GM11168 (cell line): ENCODE data around the gene ZNF444.
"Not testable (repeated sequence)": the region's sequence is repeated elsewhere in the genome, so short reads cannot be mapped to it uniquely, and the experiment has no call there.

Experiments used
- in situ Hi-C: fragments of 300-500 bp; cut with MboI; formaldehyde crosslinking; loops from one replicate; pipeline ENCODE4 v1.12.0; 2022; ENCODE audit warnings: low sequenced_read_pairs; ENCODE audit not compliant: unreplicated experiment

Gene ZNF444

DNA sequence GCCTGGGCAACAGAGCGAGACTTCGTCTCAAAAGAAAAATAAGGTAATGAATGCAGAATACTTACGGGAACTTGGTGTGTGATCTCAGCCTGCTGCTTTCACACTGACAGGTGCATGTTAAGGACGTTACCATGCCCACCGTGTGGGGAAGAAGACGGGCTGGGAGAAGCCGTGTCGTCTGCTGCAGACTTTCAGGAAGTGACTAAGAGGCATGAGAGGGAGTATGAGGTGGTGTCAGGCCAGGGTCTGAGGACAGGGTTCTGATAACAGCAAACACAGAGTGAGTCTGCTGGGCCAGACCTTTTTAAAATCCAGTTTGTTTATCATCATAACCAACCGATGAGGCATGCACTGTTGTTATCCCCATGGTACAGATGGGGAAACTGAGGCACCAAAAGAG is 21.2 kb downstream of the ZNF444 start:
- in situ Hi-C loops, result no loop called here

DNA sequence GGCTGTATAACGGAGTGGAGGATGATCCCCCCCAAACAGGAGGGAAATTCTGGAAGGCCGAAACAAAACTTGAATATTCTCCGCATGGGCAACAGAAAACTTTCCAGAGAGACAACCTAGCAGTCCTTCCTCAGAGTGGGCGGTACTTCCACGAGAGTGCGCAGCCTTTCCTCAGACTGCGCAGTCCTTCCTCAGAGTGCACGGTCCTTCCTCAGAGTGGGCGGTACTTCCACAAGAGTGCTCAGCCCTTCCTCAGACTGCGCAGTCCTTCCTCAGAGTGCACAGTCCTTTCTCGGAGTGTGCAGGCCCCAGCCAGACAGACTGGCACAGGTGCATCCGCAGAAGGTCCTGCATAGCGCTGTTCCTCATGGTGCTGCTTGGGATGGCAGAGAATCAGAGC is 22.0 kb downstream of the ZNF444 start:
- in situ Hi-C loops, result no loop called here

- in situ Hi-C loops, result no loop called here
Measured at GRCh38 chr19:56167064-56167578, 26.0 kb downstream of the ZNF444 start.

- in situ Hi-C loops, result loop anchor here (5.0 kb wide), 1 partner anchor 98 kb away; no protein-coding TSS in a partner anchor
Measured at GRCh38 chr19:56170261-56170660, 29.2 kb downstream of the ZNF444 start.

DNA sequence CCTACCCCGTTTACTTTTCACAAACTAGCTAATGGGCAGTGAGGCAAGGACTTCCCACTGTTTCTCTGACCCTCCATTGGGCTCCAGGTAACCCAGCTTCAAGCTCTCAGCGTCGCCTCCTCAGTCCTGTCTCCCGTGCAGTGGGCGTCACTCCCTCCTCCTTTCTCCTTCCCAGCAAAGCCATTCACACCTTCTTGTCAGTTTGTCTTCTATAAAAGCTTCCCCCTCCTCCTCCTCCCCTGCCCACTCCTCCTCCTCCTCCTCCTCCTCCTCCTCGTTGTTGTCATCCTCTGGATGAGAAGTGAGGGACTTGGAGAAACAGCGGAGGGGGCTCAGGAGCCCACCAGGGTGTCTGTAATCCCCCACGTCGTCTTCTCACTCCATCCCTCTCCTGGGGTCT is 33.0 kb downstream of the ZNF444 start:
- in situ Hi-C loops, result loop anchor here (5.0 kb wide), 1 partner anchor 102 kb away; no protein-coding TSS in a partner anchor

DNA sequence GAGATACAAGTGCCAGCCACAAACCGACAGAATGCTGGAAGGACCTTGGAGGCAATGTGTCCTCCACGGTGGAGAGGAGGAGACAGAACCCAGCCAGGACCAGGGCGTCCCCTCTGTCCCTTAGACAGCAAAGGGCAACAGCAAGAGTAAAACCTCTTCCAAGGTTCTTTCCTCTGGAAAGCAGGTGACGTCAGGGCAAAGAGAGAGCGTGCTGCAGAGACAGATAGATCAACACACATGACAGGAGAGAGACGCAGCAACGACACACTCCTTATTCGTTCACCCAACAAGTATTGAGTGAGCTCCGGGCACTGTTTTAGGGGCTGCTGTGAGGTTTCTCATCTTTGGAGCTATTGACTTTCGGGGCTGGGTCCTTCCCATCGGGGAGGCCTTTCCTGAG is 33.5 kb downstream of the ZNF444 start:
- in situ Hi-C loops, result loop anchor here (5.0 kb wide), 1 partner anchor 102 kb away; no protein-coding TSS in a partner anchor

GRCh38 chr19:56175861-56176307 is 34.8 kb downstream of the ZNF444 start, which contains the start of gene GALP:
Gene GALP, plus strand, starts transcription at chr19:56176008. Its CDS starts 1,101 bp downstream, at chr19:56177109.
- in situ Hi-C loops, result not testable (repeated sequence)

DNA sequence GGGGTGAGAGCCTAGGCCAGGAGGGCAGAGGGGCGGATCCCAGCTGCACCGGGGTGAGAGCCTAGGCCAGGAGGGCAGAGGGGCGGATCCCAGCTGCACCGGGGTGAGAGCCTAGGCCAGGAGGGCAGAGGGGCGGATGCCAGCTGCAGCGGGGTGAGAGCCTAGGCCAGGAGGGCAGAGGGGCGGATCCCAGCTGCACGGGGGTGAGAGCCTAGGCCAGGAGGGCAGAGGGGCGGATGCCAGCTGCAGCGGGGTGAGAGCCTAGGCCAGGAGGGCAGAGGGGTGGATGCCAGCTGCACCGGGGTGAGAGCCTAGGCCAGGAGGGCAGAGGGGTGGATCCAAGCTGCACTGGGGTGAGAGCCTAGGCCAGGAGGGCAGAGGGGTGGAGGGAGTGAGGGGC is 35.2 kb downstream of the ZNF444 start:
- in situ Hi-C loops, result not testable (repeated sequence)

- in situ Hi-C loops, result no loop called here
Measured at GRCh38 chr19:56176881-56177280, 35.8 kb downstream of the ZNF444 start.

- in situ Hi-C loops, result no loop called here
Measured at GRCh38 chr19:56177564-56178243, 36.6 kb downstream of the ZNF444 start.

GRCh38 chr19:56189785-56190184 is 48.7 kb downstream of the ZNF444 start:
- in situ Hi-C loops, result no loop called here

- in situ Hi-C loops, result no loop called here
Measured at GRCh38 chr19:56191115-56191514, 50.0 kb downstream of the ZNF444 start.

DNA sequence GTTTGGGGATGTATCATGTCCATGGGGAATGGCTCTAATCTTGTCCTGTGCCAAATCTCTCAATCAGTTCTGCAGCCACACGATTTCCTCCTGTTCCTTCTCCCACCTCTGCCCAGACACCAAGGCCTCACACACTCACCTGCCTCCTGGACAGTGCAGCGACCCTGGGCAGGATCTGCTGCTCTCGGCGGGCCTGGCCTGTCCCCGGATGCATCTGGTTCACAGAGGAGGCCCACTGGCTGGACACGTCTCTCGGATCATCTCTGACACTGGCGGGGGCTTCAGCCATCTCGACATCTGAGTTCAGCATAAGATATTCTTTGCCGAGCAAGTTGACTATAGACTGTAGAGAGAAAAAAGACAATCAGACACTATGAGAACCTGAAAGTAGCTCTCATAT is 50.6 kb downstream of the ZNF444 start:
- in situ Hi-C loops, result no loop called here

DNA sequence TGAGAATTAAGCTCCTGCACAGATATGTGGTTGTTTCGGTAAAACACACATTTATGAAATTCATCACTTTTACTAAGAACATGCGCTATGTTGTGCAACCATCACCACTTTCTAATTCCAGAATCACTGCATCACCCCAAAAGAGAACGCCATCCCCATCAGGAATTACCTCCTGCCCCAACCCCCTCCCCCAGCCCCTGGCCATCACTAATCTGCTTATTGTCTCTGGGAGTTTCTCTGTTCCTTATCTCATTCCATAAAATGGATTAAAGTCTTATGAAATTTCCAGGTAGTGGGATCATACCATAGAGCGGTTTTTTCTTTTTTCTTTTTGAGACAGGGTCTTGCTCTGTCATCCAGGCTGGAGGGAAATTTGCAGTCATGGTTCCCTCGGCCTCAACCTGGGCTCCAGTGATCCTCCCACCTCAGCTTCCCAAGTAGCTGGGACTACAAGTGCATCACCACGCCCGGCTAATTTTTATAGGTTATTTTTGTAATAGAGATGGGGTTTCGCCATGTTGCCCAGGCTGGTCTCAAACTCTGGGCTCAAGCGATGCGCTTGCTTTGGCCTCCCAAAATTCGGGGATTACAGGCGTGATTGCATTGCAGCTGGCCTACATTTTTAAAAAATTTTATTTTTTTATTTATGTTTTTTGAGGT is 53.0 kb downstream of the ZNF444 start:
- in situ Hi-C loops, result no loop called here

- in situ Hi-C loops, result not testable (repeated sequence)
Measured at GRCh38 chr19:56197646-56198045, 56.6 kb downstream of the ZNF444 start, which contains the start of gene ZSCAN5B. Gene ZSCAN5B, minus strand, starts transcription at chr19:56197783. Its CDS starts 4,731 bp downstream, at chr19:56193052.

- in situ Hi-C loops, result no loop called here
Measured at GRCh38 chr19:56199687-56200086, 58.6 kb downstream of the ZNF444 start.

DNA sequence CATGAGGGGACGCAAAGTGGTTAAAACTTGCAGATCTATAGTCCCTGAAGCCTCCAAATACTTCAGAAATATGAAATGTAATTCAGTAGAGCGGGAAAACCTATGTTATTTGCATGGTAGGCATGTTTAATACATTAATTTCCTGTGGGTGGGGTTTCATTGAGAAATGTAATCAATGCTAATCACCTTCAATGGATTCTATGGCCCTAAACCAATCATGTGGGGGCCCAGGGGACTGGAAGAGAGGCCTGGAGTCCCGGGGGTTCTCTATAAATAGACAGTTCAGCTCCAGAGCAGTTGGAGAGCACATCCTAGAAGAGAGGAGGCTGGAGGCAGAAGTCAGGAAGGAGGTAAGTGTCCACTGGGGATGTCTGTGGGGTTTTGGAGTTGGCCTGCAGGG is 60.9 kb downstream of the ZNF444 start, which contains the start of gene ZSCAN5C:
Gene ZSCAN5C, plus strand, starts transcription at position 301 of the 400 bp plus-strand sequence. CDS start 3,641 bp downstream, outside the sequence.
- in situ Hi-C loops, result no loop called here

GRCh38 chr19:56207581-56207980 is 66.5 kb downstream of the ZNF444 start:
- in situ Hi-C loops, result not testable (repeated sequence)

- in situ Hi-C loops, result no loop called here
Measured at GRCh38 chr19:56209091-56209490, 68.0 kb downstream of the ZNF444 start.

GRCh38 chr19:56210036-56210435 is 68.9 kb downstream of the ZNF444 start:
- in situ Hi-C loops, result not testable (repeated sequence)
